Panc1 (cell line): ENCODE measurements around the gene ACADSB. TPM values are rescaled to one million over a fixed set of nuclear protein-coding genes. Genes with fewer than 3 reads are reported as not detected.

Experiments
- ATAC-seq: fragments of 200-7000 bp; cut with Tn5 transposase; 2 replicates; pipeline ENCODE4 v1.9.1; 2020; ENCODE audit warnings: mild to moderate bottlenecking, moderate library complexity
- BruUV-seq: library from RNA; stranded (reverse); fragments of 400-500 nt; replicated peaks from 2 replicates; lab custom pipeline; 2021; lab: Mats Ljungman, UMichigan
- CTCF ChIA-PET: fragments of 300-600 bp; sonication (Branson Sonifier 250); formaldehyde crosslinking; loops from one replicate; lab custom pipeline; 2022; ENCODE audit warnings: antibody characterized with exemption; lab: Charles Lee
- POLR2A ChIA-PET: fragments of 300-600 bp; sonication (Branson Sonifier 250); formaldehyde crosslinking; loops from one replicate; lab custom pipeline; 2022; ENCODE audit warnings: antibody characterized with exemption; lab: Charles Lee
- DNase-seq: peaks from one replicate; pipeline ENCODE4 v3.0.0-alpha.2; 2010; ENCODE audit warnings: low read depth, low spot score
- H3K27ac ChIP-seq: 2 replicates; pipeline ENCODE4 v1.5.1; 2011; ENCODE audit warnings: mild to moderate bottlenecking, low read length, inconsistent platforms
- H3K27me3 ChIP-seq: fragments of 200-500 bp; sonication (Bioruptor generic); 2 replicates; pipeline ENCODE4 v1.6.0; 2014; ENCODE audit warnings: low read length, inconsistent platforms; ENCODE audit not compliant: control insufficient read depth, insufficient read depth
- H3K36me3 ChIP-seq: fragments of 200-500 bp; sonication (Bioruptor generic); 2 replicates; pipeline ENCODE4 v1.5.1; 2014; ENCODE audit warnings: inconsistent platforms, mild to moderate bottlenecking, low read length, moderate library complexity; ENCODE audit not compliant: control insufficient read depth, insufficient read depth
- H3K4me1 ChIP-seq: 2 replicates; pipeline ENCODE4 v1.5.1; 2011; ENCODE audit warnings: inconsistent platforms, mild to moderate bottlenecking, low read length, moderate library complexity; ENCODE audit not compliant: control insufficient read depth, insufficient read depth
- H3K4me3 ChIP-seq, 2 experiments: 2 replicates each; pipeline ENCODE4 v1.5.1; 2011 to 2012; ENCODE audit warnings: low read depth in 2 of 2, low read length in 2 of 2, mild to moderate bottlenecking in 2 of 2, inconsistent platforms in 1 of 2, moderate library complexity in 1 of 2
- H3K9me3 ChIP-seq: fragments of 200-500 bp; sonication (Bioruptor generic); 2 replicates; pipeline ENCODE4 v1.5.1; 2014; ENCODE audit warnings: low read depth, mild to moderate bottlenecking, inconsistent platforms, low read length, moderate library complexity; ENCODE audit not compliant: control insufficient read depth, insufficient read depth
- POLR2AphosphoS5 ChIP-seq: IDR thresholded peaks from 2 replicates; pipeline ENCODE4 v1.6.1; 2012; ENCODE audit warnings: mild to moderate bottlenecking, low read depth, low read length, moderate library complexity
- SIN3A ChIP-seq: IDR thresholded peaks from 2 replicates; pipeline ENCODE4 v1.6.1; 2012; ENCODE audit warnings: low read depth, mild to moderate bottlenecking, low read length, moderate library complexity, borderline replicate concordance; ENCODE audit not compliant: insufficient read depth
- TCF7L2 ChIP-seq: IDR thresholded peaks from 2 replicates; pipeline ENCODE4 v1.6.1; 2011; ENCODE audit warnings: mild to moderate bottlenecking, low read depth, low read length, inconsistent platforms
- in situ Hi-C: cut with HindIII; loops from 2 replicates; pipeline ENCODE4 v1.10.0; 2016; ENCODE audit warnings: low sequenced_read_pairs, low pct_unique_long_range_greater_than_20kb
- intact Hi-C: fragments of 100-400 bp; cut with micrococcal nuclease; formaldehyde crosslinking; loops from one replicate; pipeline ENCODE4 v1.10.0; 2022; ENCODE audit not compliant: unreplicated experiment
- total RNA-seq: library from RNA; stranded (reverse); gene quantifications from one replicate; pipeline ENCODE4 v1.2.1, GENCODE V29; 2021; ENCODE audit not compliant: unreplicated experiment
- TF ChIP-seq, protein P1 (sequence below): fragments of 450-650 bp; IDR thresholded peaks from 2 replicates; pipeline ENCODE4 v1.5.1; 2017; ENCODE audit warnings: mild to moderate bottlenecking
- TF ChIP-seq, protein P2 (sequence below), 2 experiments: IDR thresholded peaks; 2 replicates each; pipeline ENCODE4 v1.6.1; 2011 to 2012; ENCODE audit warnings: low read depth in 2 of 2, control low read depth in 1 of 2, low read length in 1 of 2, mild to moderate bottlenecking in 1 of 2, moderate library complexity in 1 of 2; ENCODE audit not compliant: insufficient read depth in 1 of 2

The ACADSB gene
- total RNA-seq, 1 experiment from 2014 or later, result 19.2 TPM

DNA sequence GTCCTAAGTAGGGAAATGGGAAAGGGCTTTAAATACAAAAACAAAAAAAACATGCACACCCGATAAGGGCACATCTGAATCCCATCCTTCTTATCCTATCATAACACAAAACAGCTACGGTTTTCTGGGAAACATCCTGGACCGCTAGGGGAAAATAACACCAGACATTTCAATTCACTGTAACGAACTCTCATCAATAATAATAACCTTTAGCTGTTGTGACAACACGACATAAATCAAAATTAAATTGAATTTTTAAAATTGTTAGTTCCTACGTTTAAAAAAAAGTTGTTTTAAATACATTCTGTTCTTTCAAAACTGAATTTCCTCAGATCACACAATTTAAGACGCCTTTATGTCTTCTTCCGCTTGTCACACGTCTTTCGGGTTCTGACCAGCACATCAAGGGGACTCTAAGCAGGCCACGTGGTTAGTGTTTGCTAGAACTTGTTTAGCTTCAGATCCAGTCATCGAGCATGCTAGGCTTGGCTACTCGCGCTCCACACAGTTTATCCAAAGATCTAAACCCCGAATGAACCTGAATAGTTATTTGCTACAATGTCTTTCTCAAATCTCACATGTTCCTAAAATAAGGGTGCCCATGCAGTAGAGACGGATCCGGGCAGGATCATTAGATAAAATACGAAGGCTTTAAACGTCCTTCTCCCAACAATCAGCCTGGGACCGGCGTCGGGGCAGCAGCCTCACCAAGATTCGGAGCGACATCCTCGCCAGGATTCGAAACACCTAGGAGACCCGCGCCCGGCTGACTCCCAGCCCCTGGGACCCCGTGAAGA lies 1.1 kb upstream of the ACADSB start:
- DNase-seq (peak; percentile 32), ATAC-seq (peak; percentile 70)
- POLR2A ChIA-PET, result interaction anchor here (0.5 to 0.6 kb wide), 2 partner anchors 206 to 1026 kb away, joined by 3 to 4 read pairs; no protein-coding TSS in a partner anchor
- peak overlapping the region; percentile 88 to 99 for H3K4me3 ChIP-seq
- H3K36me3 ChIP-seq, result peaks cover 3% of the 10 kb centered on the region; the same call in 1 of the 2 replicates
- CTCF ChIA-PET, result interaction anchor here (0.5 kb wide), 1 partner anchor 569 kb away, joined by 3 read pairs; no protein-coding TSS in a partner anchor
- H3K9me3 ChIP-seq, result no peaks in the 10 kb centered on the region
- no peaks in the 10 kb centered on the region for H3K27me3 ChIP-seq
- peak overlapping the region; percentile 78 for H3K27ac ChIP-seq
- in situ Hi-C loops, result no loop called here
- intact Hi-C loops, result no loop called here
- TF ChIP-seq, protein P1, sequence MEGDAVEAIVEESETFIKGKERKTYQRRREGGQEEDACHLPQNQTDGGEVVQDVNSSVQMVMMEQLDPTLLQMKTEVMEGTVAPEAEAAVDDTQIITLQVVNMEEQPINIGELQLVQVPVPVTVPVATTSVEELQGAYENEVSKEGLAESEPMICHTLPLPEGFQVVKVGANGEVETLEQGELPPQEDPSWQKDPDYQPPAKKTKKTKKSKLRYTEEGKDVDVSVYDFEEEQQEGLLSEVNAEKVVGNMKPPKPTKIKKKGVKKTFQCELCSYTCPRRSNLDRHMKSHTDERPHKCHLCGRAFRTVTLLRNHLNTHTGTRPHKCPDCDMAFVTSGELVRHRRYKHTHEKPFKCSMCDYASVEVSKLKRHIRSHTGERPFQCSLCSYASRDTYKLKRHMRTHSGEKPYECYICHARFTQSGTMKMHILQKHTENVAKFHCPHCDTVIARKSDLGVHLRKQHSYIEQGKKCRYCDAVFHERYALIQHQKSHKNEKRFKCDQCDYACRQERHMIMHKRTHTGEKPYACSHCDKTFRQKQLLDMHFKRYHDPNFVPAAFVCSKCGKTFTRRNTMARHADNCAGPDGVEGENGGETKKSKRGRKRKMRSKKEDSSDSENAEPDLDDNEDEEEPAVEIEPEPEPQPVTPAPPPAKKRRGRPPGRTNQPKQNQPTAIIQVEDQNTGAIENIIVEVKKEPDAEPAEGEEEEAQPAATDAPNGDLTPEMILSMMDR, result no peak
- TF ChIP-seq POLR2AphosphoS5 (no peak), TCF7L2 (no peak), SIN3A (no peak)
- TF ChIP-seq, protein P2, sequence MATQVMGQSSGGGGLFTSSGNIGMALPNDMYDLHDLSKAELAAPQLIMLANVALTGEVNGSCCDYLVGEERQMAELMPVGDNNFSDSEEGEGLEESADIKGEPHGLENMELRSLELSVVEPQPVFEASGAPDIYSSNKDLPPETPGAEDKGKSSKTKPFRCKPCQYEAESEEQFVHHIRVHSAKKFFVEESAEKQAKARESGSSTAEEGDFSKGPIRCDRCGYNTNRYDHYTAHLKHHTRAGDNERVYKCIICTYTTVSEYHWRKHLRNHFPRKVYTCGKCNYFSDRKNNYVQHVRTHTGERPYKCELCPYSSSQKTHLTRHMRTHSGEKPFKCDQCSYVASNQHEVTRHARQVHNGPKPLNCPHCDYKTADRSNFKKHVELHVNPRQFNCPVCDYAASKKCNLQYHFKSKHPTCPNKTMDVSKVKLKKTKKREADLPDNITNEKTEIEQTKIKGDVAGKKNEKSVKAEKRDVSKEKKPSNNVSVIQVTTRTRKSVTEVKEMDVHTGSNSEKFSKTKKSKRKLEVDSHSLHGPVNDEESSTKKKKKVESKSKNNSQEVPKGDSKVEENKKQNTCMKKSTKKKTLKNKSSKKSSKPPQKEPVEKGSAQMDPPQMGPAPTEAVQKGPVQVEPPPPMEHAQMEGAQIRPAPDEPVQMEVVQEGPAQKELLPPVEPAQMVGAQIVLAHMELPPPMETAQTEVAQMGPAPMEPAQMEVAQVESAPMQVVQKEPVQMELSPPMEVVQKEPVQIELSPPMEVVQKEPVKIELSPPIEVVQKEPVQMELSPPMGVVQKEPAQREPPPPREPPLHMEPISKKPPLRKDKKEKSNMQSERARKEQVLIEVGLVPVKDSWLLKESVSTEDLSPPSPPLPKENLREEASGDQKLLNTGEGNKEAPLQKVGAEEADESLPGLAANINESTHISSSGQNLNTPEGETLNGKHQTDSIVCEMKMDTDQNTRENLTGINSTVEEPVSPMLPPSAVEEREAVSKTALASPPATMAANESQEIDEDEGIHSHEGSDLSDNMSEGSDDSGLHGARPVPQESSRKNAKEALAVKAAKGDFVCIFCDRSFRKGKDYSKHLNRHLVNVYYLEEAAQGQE (IDR thresholded peaks at IDR 0.05; ENCODE audit: insufficient read depth in 1 of 2, low read depth in 2 of 2, low read length in 1 of 2), result no peak
- TSS peak; percentile 52 for BruUV-seq
- peaks cover 30% of the 10 kb centered on the region for H3K4me1 ChIP-seq

DNA sequence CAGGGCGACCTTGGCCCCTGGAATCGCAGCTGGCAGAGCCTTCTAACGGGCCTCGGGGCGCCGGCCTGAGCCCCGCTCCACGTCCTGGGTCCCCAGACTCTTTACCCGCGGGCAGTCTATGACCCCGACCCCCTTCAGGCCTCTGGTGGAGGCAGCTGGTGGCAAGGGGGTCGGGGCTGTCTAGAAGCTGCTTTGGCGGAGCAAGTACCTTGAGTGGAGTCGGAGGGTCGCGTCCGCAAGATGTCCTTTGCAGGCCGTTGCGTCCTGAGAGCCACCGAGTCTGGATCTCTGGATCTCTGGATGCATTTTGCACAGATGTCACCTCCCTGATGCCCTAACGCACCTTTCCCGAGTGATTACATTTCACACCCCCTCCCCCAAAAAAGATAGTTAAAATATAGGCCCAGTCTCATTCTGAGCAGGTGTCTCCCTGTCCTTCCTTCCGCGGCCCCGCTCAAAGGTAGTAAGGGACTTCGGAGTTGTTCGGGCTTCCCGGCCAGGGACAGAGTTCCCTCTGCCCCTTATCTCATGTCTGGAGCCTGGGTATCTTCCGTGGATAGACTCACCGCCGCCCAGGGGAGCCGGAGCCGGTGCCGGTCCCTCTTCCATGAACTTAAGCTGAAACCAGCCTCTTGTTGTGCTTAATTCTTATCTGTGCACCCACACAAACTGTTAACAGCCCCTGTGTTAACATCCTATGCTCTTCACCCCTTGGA lies 457 bp downstream of the ACADSB start:
- no TSS peak for BruUV-seq
- H3K27ac ChIP-seq, result peak overlapping the region; percentile 75
- TF ChIP-seq POLR2AphosphoS5 (no peak), TCF7L2 (no peak), SIN3A (no peak)
- TF ChIP-seq, protein P1, result no peak
- TF ChIP-seq, protein P2 (IDR thresholded peaks at IDR 0.05; ENCODE audit: insufficient read depth in 1 of 2, low read depth in 2 of 2, low read length in 1 of 2), result no peak
- H3K4me3 ChIP-seq, result peak overlapping the region; percentile 88 to 99
- H3K9me3 ChIP-seq, result no peaks in the 10 kb centered on the region
- intact Hi-C loops (no loop called here), in situ Hi-C loops (no loop called here)
- H3K4me1 ChIP-seq, result peaks cover 23% of the 10 kb centered on the region
- H3K36me3 ChIP-seq, result peaks cover 3% of the 10 kb centered on the region; the same call in 1 of the 2 replicates
- H3K27me3 ChIP-seq, result no peaks in the 10 kb centered on the region
- peak; percentile 40 for ATAC-seq
- ChIA-PET CTCF (interaction anchor here (1.3 kb wide), 1 partner anchor 29 kb away, joined by 4 read pairs; the partner anchor contains the start of gene PSTK), POLR2A (no interaction called here)
- DNase-seq, result no peak
